Adrenal gland (tissue), 12 donors: Measurements from ENCODE around the gene LRRC28. TPM values are rescaled to one million over a fixed set of nuclear protein-coding genes. Genes with fewer than 3 reads are reported as not detected.

Source experiments
- DNase-seq, 7 donors: peaks; one replicate each; pipeline ENCODE4 v3.0.0-alpha.2; 2019 to 2020
- H3K27ac ChIP-seq, 5 donors: fragments of 200-600 bp; sonication (generic) in 4 of 5; 1 replicate in 3 of 5; 2 replicates in 2 of 5; pipeline versions ENCODE4 v1.5.1 to v1.8.0; 2016 to 2020; ENCODE audit warnings: mild to moderate bottlenecking in 1 of 5
- H3K27me3 ChIP-seq: fragments of 200-600 bp; 2 replicates; pipeline ENCODE4 v1.8.0; 2021
- H3K36me3 ChIP-seq, 2 donors: fragments of 200-600 bp; replicated peaks in 1 of 2; 1 replicate in 1 of 2; 2 replicates in 1 of 2; pipeline versions ENCODE4 v1.5.1 to v1.8.0; 2018 to 2022
- H3K4me1 ChIP-seq, 2 donors: fragments of 200-600 bp; replicated peaks in 1 of 2; 1 replicate in 1 of 2; 2 replicates in 1 of 2; pipeline versions ENCODE4 v1.5.1 to v1.8.0; 2018 to 2021
- H3K4me3 ChIP-seq, 4 donors: fragments of 200-600 bp; sonication (generic) in 3 of 4; one replicate each; pipeline ENCODE4 v1.5.1; 2016 to 2018
- H3K9me3 ChIP-seq, 3 donors: fragments of 200-600 bp; sonication (generic) in 1 of 3; replicated peaks in 1 of 3; 1 replicate in 2 of 3; 2 replicates in 1 of 3; pipeline versions ENCODE4 v1.5.1 to v1.8.0; 2016 to 2021
- CTCF ChIP-seq, 6 experiments: fragments of 450-650 bp in 4 of 6; fragments of 200-600 bp in 2 of 6; sonication (generic) in 1 of 6; IDR thresholded peaks; 1 replicate in 5 of 6; 2 replicates in 1 of 6; pipeline versions ENCODE4 v1.5.1 to v1.8.0; 2016 to 2021; ENCODE audit warnings: antibody characterized with exemption in 6 of 6, mild to moderate bottlenecking in 2 of 6, moderate library complexity in 1 of 6
- POLR2A ChIP-seq, 2 donors: fragments of 450-650 bp; IDR thresholded peaks; one replicate each; pipeline ENCODE4 v1.6.1; 2017; ENCODE audit warnings: antibody characterized with exemption in 2 of 2, mild to moderate bottlenecking in 2 of 2, moderate library complexity in 1 of 2
- WGBS, 4 donors: extraction: QIAGEN DNeasy Blood & Tissue Kit in 2 of 4; methylation state at CpG; one replicate each; pipeline versions ENCODE4 v1.1.5 to v1.1.7; 2013 to 2017; 5-methylcytosine and 5-hydroxymethylcytosine counted together
- intact Hi-C, 2 donors: fragments of 100-400 bp; cut with DNase I; formaldehyde crosslinking; loops; one replicate each; pipeline versions ENCODE4 v1.14.1 to v1.15.0; 2022 to 2023
- polyA plus RNA-seq, 3 donors: library from polyadenylated mRNA; stranded (reverse); fragments of 200-250 nt in 2 of 3; fragments of 350-450 nt in 1 of 3; fragmentation: Illumina TruSeq in 1 of 3; extraction: RNeasy Lipid Tissue Mini Kit (QIAGEN cat#74804) in 1 of 3; gene quantifications; one replicate each; pipeline ENCODE4 v1.2.3, GENCODE V29; 2013 to 2014
- total RNA-seq, 9 donors: library from RNA; depleted of rRNA in 4 of 9; stranded (reverse); fragments of >200 nt in 4 of 9; fragments of 120-200 nt in 1 of 9; fragmentation: NEBNext Ultra II Directional in 1 of 9; extraction: Animal tissue kit (Norgen Biotek cat#: 25700) in 1 of 9; gene quantifications; one replicate each; pipeline versions ENCODE4 v1.1.0 to v1.2.4, GENCODE V29; 2013 to 2023
- donor health status: healthy with polysubstance abuse.
- donor health status: Bipolar disorder and iron deficiency.
- donor health status: DM: yes; HTN: yes; CAD: no.
- donor health status: DM: no; HTN: no; CAD: no.
- donor health status: DM: no; HTN: no; CAD: no.
- donor health status: DM: yes; HTN: yes; CAD: no.

LRRC28 gene
- total and polyA plus RNA-seq, 12 donors, result 4.4 to 49.8 (median 22.0) TPM

GRCh38 chr15:99296386-99296785 is 45.1 kb downstream of the LRRC28 start:
- Histone ChIP-seq H3K27me3 (no peaks in the 10 kb centered on the region), H3K36me3 (no peaks in the 10 kb centered on the region), H3K9me3 (no peaks in the 10 kb centered on the region), H3K27ac (no peak overlapping the region), H3K4me1 (no peaks in the 10 kb centered on the region), H3K4me3 (no peak overlapping the region)
- no peak for DNase-seq
- intact Hi-C loops, result no loop called here
- TF ChIP-seq POLR2A (IDR thresholded peaks at IDR 0.05), result no peak
- TF ChIP-seq CTCF (IDR thresholded peaks at IDR 0.05), result no peak
- WGBS, 4 donors, result 91 to 96% (median 92%) methylated on average over 2 of the region's 2 CpGs

DNA sequence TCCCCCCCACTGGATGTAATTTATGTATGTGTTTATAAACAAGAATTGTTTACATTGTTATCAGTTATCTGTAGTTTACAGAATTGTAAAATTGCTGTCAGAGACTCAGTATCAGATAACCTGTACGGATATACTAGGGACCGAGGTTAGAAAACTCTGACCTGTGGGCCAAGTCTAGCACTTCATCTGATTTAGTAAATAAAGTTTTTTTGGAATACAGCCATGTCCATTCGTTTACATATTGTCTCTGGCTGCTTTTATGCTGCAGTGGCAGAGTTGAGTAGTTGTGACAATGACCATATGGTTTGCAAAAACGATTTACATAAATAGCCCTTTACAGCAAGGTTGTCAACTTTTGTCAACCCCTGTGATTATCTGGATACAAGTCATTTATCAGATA is 52.6 kb downstream of the LRRC28 start:
- Histone ChIP-seq H3K27ac (no peak overlapping the region), H3K36me3 (no peaks in the 10 kb centered on the region), H3K9me3 (no peaks in the 10 kb centered on the region), H3K4me3 (no peak overlapping the region), H3K4me1 (peaks cover 0 to 11% of the 10 kb centered on the region in 2 donors), H3K27me3 (no peaks in the 10 kb centered on the region)
- intact Hi-C loops, result no loop called here
- TF ChIP-seq POLR2A (IDR thresholded peaks at IDR 0.05) (no peak), CTCF (IDR thresholded peaks at IDR 0.05) (no peak)
- 59 to 76% (median 68%) methylated on average over 4 of the region's 4 CpGs for WGBS, 4 donors
- no peak for DNase-seq

DNA sequence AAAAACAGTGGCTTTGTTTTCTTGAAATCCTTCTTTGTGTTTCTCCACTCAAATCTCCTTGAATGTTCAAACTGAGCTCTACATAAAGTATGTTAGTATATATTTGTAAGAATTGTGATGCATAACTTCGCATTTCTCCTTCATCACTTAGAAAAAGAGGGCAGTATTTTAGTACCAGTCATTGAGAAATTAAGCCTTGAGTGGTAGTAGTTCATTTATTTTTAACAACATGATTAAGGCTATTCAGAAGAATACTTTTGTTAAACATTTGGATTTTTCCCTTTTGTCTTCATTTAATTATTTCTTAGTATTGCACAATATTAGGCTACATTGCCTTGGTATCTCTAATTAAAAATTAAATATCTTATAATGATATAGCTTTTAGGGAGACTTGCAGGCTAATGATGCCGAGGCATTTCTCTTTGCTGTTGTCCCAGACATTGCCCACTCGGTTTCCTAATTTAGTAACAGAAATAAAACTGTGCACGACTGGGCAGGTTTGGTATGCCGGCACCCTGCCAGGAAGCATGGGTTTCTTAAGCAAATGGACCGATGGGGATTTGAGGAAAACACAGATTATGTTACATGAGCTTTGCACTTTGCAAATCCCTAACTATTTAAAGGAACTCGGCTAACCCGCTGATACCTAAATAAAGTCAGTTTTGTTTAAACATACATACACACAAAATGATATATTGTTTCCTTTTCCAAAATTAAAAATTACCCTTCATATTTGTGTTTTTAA is 54.7 kb downstream of the LRRC28 start:
- TF ChIP-seq POLR2A (IDR thresholded peaks at IDR 0.05) (no peak), CTCF (IDR thresholded peaks at IDR 0.05) (no peak)
- DNase-seq, result peak in 3 of 7 donors; percentile 9 to 34 (median 31)
- H3K27ac ChIP-seq, result no peak overlapping the region
- H3K36me3 ChIP-seq, result no peaks in the 10 kb centered on the region
- peaks cover 0 to 11% of the 10 kb centered on the region in 2 donors for H3K4me1 ChIP-seq
- WGBS, 4 donors, result 50 to 60% (median 59%) methylated on average over 8 of the region's 8 CpGs
- no peaks in the 10 kb centered on the region for H3K9me3 ChIP-seq
- intact Hi-C loops, result no loop called here
- H3K4me3 ChIP-seq, result no peak overlapping the region
- H3K27me3 ChIP-seq, result no peaks in the 10 kb centered on the region

GRCh38 chr15:99306694-99307338 is 55.5 kb downstream of the LRRC28 start:
- intact Hi-C loops, result no loop called here
- peak; percentile 31 to 65 (median 55) for DNase-seq
- no peaks in the 10 kb centered on the region for H3K27me3 ChIP-seq
- 57 to 74% (median 65%) methylated on average over 8 of the region's 8 CpGs for WGBS, 4 donors
- H3K9me3 ChIP-seq, result no peaks in the 10 kb centered on the region
- TF ChIP-seq CTCF (IDR thresholded peaks at IDR 0.05) (no peak), POLR2A (IDR thresholded peaks at IDR 0.05) (no peak)
- H3K4me1 ChIP-seq, result peaks cover 0 to 11% of the 10 kb centered on the region in 2 donors
- H3K36me3 ChIP-seq, result no peaks in the 10 kb centered on the region
- no peak overlapping the region for H3K27ac ChIP-seq
- H3K4me3 ChIP-seq, result no peak overlapping the region
